HG03558 (cell line): ENCODE data around the gene ACSL5.
"Not testable (repeated sequence)": the region's sequence is repeated elsewhere in the genome, so short reads cannot be mapped to it uniquely, and the experiment has no call there.

Experiments used
- ATAC-seq: cut with Tn5 transposase; IDR thresholded peaks from one replicate; pipeline ENCODE4 v1.9.1; 2021; ENCODE audit warnings: moderate number of reproducible peaks; ENCODE audit not compliant: unreplicated experiment; ENCODE audit errors: extremely low read depth

ACSL5 gene

DNA sequence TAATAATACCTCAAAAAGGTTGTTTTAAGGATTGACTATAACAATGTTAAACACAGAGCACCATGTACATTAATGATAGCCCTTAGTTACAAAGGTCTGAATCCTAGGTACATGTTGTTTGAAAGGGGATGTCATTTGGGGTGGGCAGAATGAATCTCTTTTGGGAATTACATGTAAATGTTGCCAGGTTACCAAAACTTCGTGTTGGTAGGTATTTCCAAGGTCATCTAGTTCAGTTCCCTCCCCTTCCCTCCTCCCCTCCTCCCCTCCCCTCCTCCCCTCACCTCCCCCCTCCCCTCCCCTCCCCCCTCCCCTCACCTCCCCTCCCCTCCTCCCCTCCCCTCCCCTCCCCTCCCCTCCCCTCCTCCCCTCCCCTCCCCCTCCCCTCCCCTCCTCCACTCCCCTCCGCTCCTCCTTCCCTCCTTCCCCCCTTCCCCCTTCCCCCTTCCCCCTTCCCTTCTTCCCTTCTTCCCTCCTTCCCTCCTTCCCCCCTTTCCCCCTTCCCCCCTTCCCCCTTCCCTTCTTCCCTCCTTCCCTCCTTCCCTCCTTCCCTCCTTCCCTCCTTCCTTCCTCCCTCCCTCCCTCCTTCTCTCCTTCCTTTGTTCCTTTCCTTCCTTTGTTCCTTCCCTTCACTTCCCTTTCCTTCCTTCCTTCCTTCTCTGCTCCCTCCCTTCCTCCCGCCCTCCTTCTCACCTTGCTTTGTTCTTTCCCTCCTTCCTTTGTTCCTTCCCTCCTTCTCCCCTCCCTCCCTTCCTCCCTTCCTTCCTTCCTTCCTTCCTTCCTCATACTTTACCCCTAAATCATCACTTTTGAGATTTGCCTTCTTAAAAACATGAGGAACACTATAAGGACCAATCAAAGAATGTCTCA lies 81.2 kb downstream of the ACSL5 start:
- ATAC-seq, result no peak

- no peak for ATAC-seq
Observed at GRCh38 chr10:112456533-112456932, 82.6 kb downstream of the ACSL5 start.

GRCh38 chr10:112460366-112460765 lies 86.5 kb downstream of the ACSL5 start:
- no peak for ATAC-seq

- no peak for ATAC-seq
Observed at GRCh38 chr10:112461029-112461887, 87.3 kb downstream of the ACSL5 start.

DNA sequence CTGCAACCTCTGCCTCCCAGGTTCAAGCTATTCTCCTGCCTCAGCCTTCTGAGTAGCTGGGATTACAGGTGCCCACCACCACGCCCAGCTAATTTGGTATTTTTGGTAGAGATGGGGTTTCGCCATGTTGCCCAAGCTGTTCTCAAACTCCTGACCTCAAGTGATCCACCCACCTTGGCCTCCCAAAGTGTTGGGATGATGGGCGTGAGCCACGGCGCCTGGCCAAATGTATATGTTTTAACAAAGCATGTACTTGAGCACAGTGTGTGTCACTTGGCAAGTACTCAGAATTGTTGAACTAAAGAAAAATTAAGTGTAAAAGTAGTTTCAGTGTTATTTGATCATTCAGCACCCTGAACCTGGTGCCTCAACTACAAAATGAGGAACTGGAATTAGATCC lies 90.2 kb downstream of the ACSL5 start:
- not testable (repeated sequence) for ATAC-seq

GRCh38 chr10:112465299-112465883 lies 91.5 kb downstream of the ACSL5 start:
- ATAC-seq, result no peak

GRCh38 chr10:112466802-112467201 lies 92.9 kb downstream of the ACSL5 start:
- no peak for ATAC-seq

DNA sequence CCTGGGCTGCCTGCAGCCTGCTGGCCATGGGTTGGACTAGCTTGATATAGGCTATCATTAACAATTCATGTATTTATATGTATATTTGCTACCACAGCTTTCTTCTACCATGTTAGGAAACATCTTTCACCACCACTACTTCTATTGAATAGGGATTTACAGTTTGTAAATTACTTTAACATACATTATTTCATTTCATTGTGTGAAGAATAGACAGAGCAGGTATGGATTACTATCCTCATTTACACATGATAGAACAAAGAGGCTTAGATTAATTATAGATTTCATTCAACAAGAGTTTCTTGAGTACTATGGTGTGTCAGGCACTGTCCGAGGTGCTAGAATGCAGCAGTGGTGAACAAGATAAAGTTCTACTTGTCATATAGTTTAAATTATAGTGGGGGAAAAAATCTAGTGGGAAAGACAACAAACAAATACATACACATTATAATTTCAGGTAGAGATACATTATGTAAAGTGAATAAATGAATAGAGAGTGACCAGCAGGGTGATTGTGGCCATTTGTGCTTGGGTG lies 93.7 kb downstream of the ACSL5 start:
- no peak for ATAC-seq

GRCh38 chr10:112471878-112472487 lies 98.1 kb downstream of the ACSL5 start:
- ATAC-seq, result no peak

DNA sequence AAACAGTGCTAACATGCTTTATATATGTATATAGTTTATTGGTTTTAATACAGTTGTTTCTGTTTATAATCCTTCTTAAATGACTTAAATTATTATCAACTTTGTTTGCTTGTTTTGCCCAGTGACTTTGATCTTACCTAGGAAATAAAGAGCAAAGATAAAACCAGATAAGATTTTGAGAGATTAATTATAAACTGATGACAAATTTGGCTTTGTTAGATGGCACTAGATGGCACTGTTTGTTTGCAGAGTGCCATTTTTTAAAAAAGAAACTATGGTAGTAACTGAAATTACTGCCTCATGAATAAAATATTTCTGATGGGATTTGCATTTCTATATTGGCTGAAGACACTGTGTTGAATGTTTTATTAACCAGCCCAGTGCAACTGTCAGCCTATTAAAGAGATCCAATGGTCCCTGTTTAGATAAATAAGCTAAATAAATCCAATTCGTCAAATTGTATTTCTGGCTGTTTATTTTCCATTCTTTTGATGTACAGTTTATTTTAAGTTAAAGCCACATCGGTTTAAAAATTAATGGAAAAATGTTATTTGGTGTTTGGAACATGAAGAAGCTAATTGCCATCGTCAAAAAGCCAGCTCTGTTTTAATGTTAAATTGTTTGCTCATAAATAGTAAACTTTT lies 101.8 kb downstream of the ACSL5 start:
- ATAC-seq, result no peak
